COLO668 (cell line): ENCODE measurements around the gene ABHD17A.
"Not testable (repeated sequence)": the region's sequence is repeated elsewhere in the genome, so short reads cannot be mapped to it uniquely, and the experiment has no call there.

Experiments used
- DNase-seq: peaks from one replicate; lab custom pipeline; 2025; ENCODE audit not compliant: unreplicated experiment; lab: John Stamatoyannopoulos, UW

ABHD17A gene

GRCh38 chr19:1910177-1910576 is 24.9 kb upstream of the ABHD17A start:
- peak; percentile 20 for DNase-seq

GRCh38 chr19:1909761-1910080 is 24.4 kb upstream of the ABHD17A start:
- DNase-seq = no peak

GRCh38 chr19:1908364-1908678 is 23.0 kb upstream of the ABHD17A start:
- DNase-seq = no peak

- DNase-seq = peak; percentile 76
Measured at GRCh38 chr19:1907563-1908363, 22.5 kb upstream of the ABHD17A start.

- DNase-seq = no peak
Measured at GRCh38 chr19:1906985-1907562, 21.8 kb upstream of the ABHD17A start.

GRCh38 chr19:1905863-1906375 is 20.6 kb upstream of the ABHD17A start:
- no peak for DNase-seq

- peak; percentile 99 for DNase-seq
Measured at GRCh38 chr19:1905110-1905862, 20.0 kb upstream of the ABHD17A start, which contains the start of the genes ADAT3 and SCAMP4. ADAT3 (plus strand) TSS chr19:1905399; CDS start chr19:1912048, 6,649 bp downstream. SCAMP4 (plus strand) TSS chr19:1905399; CDS start chr19:1915020, 9,621 bp downstream.

GRCh38 chr19:1904860-1905109 is 19.5 kb upstream of the ABHD17A start:
- no peak for DNase-seq

- DNase-seq = no peak
Measured at GRCh38 chr19:1902923-1903322, 17.6 kb upstream of the ABHD17A start.

GRCh38 chr19:1901940-1902404 is 16.7 kb upstream of the ABHD17A start:
- no peak for DNase-seq

GRCh38 chr19:1896508-1896907 is 11.2 kb upstream of the ABHD17A start:
- DNase-seq = no peak

GRCh38 chr19:1893791-1894190 is 8.5 kb upstream of the ABHD17A start:
- no peak for DNase-seq

GRCh38 chr19:1889907-1890306 is 4.6 kb upstream of the ABHD17A start:
- no peak for DNase-seq

- DNase-seq = no peak
Measured at GRCh38 chr19:1888385-1888784, 3.1 kb upstream of the ABHD17A start.

GRCh38 chr19:1886360-1886759 is 1.1 kb upstream of the ABHD17A start:
- not testable (repeated sequence) for DNase-seq

GRCh38 chr19:1884719-1885334 is 469 bp downstream of the ABHD17A start:
- DNase-seq = peak; percentile 22

GRCh38 chr19:1884291-1884718 is 991 bp downstream of the ABHD17A start:
- DNase-seq = peak; percentile 43

- no peak for DNase-seq
Measured at GRCh38 chr19:1883784-1884183, 1.5 kb downstream of the ABHD17A start.

- no peak for DNase-seq
Measured at GRCh38 chr19:1882786-1883692, 2.3 kb downstream of the ABHD17A start.

- DNase-seq = no peak
Measured at GRCh38 chr19:1882089-1882785, 3.1 kb downstream of the ABHD17A start.
